ENCODE results near the gene NDUFS6. TPM values are rescaled to one million over a fixed set of nuclear protein-coding genes. Genes with fewer than 3 reads are reported as not detected.

Gene NDUFS6
- polyA plus RNA-seq, 2 of the 4 experiments (the other 2 are of a cell fraction): 76.0 to 192 TPM

- ATAC-seq: no peak
- no peak for FAIRE-seq
- Histone ChIP-seq H3K4me2 (no peak overlapping the region), H3K27ac (no peak overlapping the region), H3K4me1 (no peaks in the 10 kb centered on the region), H3K9me3 (no peaks in the 10 kb centered on the region), H3K4me3 (no peak overlapping the region)
- CTCF ChIA-PET: no interaction called here
- 29% methylated on average over 3 of the region's 23 CpGs for WGBS (ENCODE audit: missing lambda C conversion rate)
- TF ChIP-seq NPAS2 (CRISPR knock-in tag; IDR thresholded peaks at IDR 0.05; ENCODE audit: borderline replicate concordance) (no peak), EHF (CRISPR knock-in tag; IDR thresholded peaks at IDR 0.05) (no peak), CEBPB (IDR thresholded peaks at IDR 0.05) (no peak), PHF8 (IDR thresholded peaks at IDR 0.05; ENCODE audit: borderline replicate concordance, low read depth) (no peak), RFX5 (IDR thresholded peaks at IDR 0.05) (no peak), CTCF (IDR thresholded peaks at IDR 0.05) (no peak)
- POLR2A ChIA-PET: no interaction called here
- no peak for DNase-seq (ENCODE audit: low read depth in 1 of 2, low spot score in 1 of 2)
These were observed 51.2 kb downstream of the NDUFS6 start for GRCh38 chr5:1852324-1852947.

- ATAC-seq: no peak
- no peak for DNase-seq (ENCODE audit: low read depth in 1 of 2, low spot score in 1 of 2)
- Histone ChIP-seq H3K4me1 (no peaks in the 10 kb centered on the region), H3K27ac (no peak overlapping the region), H3K4me2 (no peak overlapping the region), H3K9me3 (no peaks in the 10 kb centered on the region), H3K4me3 (no peak overlapping the region)
- TF ChIP-seq HOXB13 (CRISPR knock-in tag; IDR thresholded peaks at IDR 0.05; ENCODE audit: low read depth): no peak
- no peak for TF ChIP-seq E2F6 (IDR thresholded peaks at IDR 0.05; ENCODE audit: borderline replicate concordance, low read depth)
- TF ChIP-seq ZSCAN20 (CRISPR knock-in tag; IDR thresholded peaks at IDR 0.05): no peak
- no peak for TF ChIP-seq EHMT2 (IDR thresholded peaks at IDR 0.05; ENCODE audit: low read depth)
- no peak for TF ChIP-seq FOSB (CRISPR knock-in tag; IDR thresholded peaks at IDR 0.05)
- no peak for TF ChIP-seq BHLHE40 (IDR thresholded peaks at IDR 0.05; ENCODE audit: low read depth, low read length)
- no peak for TF ChIP-seq ATOH8 (CRISPR knock-in tag; IDR thresholded peaks at IDR 0.05; ENCODE audit: low read depth)
- TF ChIP-seq EHF (CRISPR knock-in tag; IDR thresholded peaks at IDR 0.05): no peak
- no peak for TF ChIP-seq CBX2 (IDR thresholded peaks at IDR 0.05; ENCODE audit: borderline replicate concordance, low read depth)
- no peak for TF ChIP-seq NFE2L2 (conservative IDR thresholded peaks at IDR 0.05; ENCODE audit: low read length)
- TF ChIP-seq SMC3 (IDR thresholded peaks at IDR 0.05): no peak
- no peak for TF ChIP-seq EP300 (IDR thresholded peaks at IDR 0.05)
- TF ChIP-seq FOXS1 (CRISPR knock-in tag; IDR thresholded peaks at IDR 0.05): no peak
- POLR2A ChIA-PET: no interaction called here
- FAIRE-seq: no peak
- 21% methylated on average over 8 of the region's 8 CpGs for WGBS (ENCODE audit: missing lambda C conversion rate)
- CTCF ChIA-PET: no interaction called here
These were observed 52.3 kb downstream of the NDUFS6 start for GRCh38 chr5:1853531-1853930.

- WGBS (ENCODE audit: missing lambda C conversion rate): 4% methylated on average over 3 of the region's 3 CpGs
These were observed 53.9 kb downstream of the NDUFS6 start for GRCh38 chr5:1855075-1855474.

More at GRCh38 chr5:1855075-1855474, 53.9 kb downstream of the NDUFS6 start:
- H3K4me1 ChIP-seq: no peaks in the 10 kb centered on the region
- DNase-seq (ENCODE audit: low read depth in 1 of 2, low spot score in 1 of 2) (no peak), FAIRE-seq (no peak), ATAC-seq (peak in 1 of 2 experiments; percentile 25; a peak in 1 of 6 replicates)
- H3K4me3 ChIP-seq: no peak overlapping the region
- H3K4me2 ChIP-seq: no peak overlapping the region
- ChIA-PET CTCF (no interaction called here), POLR2A (no interaction called here)
- TF ChIP-seq HOXB13 (CRISPR knock-in tag; IDR thresholded peaks at IDR 0.05; ENCODE audit: low read depth) (no peak), HES2 (IDR thresholded peaks at IDR 0.05) (no peak)
- H3K27ac ChIP-seq: no peak overlapping the region
- H3K9me3 ChIP-seq: no peaks in the 10 kb centered on the region

Measured in A549 (cell line).